Stimulated activated CD8-positive, alpha-beta memory T cell treated with anti-CD3 and anti-CD28 coated beads, Interleukin-12 subunit alpha, Interleukin-12 subunit beta, amount 100 ng/mL, for 24 hours (primary cell): ENCODE measurements around the gene OR52A5.

Experiments used
- DNase-seq: peaks from one replicate; pipeline ENCODE4 v3.0.0-alpha.2; 2020; ENCODE audit errors: extremely low read depth

OR52A5 gene

DNA sequence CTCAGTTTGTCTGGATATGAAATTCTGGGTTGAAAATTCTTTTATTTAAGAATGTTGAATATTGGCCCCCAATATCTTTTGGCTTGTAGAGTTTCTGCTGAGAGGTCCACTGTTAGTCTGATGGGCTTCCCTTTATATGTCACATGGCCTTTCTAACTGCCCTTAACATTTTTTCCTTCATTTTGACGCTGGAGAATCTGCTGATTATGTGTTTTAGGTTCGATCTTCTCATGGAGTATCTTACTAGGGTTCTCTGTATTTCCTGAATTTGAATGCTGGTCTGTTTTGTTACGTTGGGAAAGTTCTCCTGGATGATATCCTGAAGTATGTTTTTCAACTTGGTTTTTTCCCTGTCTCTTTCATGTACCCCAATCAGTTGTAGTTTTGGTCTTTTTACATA, 22.8 kb downstream of the OR52A5 start:
- DNase-seq = no peak

DNA sequence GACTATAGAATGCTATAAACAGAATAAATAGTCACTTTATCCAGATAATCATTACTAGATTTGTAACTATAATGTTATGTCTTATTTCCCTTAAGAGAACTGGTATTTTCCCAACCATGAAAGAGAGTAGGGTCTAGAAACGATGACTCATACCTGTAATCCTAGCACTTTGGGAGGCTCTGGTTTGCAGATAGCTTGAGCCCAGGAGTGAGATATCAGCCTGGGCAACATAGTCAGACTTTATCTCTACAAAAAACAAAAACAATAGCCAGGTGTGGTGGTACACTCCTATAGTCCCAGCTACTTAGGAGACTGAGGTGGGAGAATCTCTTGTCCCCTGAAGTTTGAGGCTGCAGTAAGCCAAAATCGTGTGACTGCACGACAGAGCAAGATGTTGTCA, 30.9 kb downstream of the OR52A5 start:
- DNase-seq = no peak

DNA sequence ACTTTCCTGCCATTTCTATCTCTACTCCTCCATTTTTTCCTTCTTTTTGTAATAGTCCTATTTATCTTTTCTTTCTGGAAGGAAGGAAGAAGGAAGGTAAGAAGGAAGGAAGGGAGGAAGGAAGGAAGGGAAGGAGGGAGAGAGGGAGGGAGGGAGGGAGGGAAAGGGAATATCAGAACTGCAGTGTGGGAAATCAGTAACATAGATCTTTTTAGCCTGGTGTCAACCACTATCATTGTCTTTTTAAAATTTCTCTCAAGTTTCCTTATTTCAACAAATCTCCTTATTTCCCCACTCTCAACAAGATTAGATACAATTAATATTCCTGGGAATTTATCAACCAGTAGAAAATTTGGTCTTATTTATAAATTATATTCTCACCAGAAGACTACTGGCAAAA, 35.1 kb downstream of the OR52A5 start:
- no peak for DNase-seq

DNA sequence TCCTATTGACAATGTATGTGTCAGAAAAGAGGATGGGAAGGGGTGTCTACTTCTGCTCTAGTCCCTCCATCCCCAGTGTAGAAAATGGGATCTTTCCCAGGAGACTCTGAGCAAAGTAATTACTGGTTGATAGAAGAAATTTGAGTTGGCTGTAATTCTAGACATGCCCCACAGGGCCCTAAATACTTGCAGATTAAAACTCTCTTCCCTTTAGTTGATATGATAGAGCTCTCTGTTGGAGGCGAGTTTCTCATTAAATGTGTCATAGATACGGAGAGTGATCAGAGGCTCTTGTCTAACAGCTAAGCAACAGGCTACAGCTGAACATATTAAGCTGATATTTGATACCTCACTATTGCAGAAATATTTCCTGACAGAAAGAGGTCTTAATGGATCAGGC, 35.9 kb downstream of the OR52A5 start:
- DNase-seq = no peak

DNA sequence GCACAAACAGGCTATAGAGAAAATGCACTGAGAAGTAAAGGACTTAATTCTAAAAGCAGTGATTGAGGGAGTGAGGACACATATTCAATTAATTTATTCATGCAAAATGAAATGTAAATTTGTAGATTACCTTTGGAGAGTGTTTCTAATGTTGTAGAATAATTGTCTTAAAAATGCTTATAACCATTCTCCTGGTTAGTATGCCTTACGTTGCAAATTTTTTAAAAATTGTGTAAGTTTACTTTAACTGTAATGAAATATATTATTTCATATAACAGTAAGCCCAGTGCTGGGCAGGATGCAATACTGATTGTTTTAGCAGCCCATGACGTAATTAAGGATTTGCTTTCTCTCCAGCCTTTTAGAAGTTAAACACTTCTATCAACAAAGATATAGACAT, 42.1 kb downstream of the OR52A5 start:
- DNase-seq = no peak

DNA sequence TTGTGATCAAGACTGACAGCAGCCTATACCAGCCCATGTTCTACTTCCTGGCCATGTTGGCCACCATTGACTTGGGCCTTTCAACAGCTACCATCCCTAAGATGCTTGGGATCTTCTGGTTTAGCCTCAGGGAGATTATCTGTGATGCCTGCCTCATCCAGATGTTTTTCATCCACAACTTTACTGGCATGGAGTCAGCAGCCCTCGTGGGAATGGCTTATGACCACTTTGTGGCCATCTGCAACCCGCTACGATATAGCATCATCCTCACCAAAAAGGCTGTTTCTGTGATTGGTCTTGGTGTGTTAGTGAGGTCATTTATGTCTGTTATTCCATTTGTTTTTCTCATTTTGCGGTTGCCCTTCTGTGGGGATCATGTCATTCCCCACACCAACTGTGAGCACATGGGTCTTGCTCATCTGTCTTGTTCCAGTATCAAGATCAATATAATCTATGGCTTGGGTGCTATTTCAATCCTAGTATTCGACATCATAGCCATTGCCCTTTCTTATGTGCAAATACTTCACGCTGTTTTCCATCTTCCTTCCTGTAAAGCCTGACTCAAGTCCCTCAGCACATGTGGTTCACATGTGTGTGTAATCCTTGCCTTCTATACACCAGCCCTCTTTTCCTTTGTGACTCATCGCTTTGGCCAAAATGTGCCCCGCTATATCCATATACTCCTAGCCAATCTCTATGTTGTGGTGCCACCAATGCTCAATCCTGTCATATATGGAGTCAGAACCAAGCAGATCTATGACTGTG, 45.2 kb downstream of the OR52A5 start:
- DNase-seq = no peak

DNA sequence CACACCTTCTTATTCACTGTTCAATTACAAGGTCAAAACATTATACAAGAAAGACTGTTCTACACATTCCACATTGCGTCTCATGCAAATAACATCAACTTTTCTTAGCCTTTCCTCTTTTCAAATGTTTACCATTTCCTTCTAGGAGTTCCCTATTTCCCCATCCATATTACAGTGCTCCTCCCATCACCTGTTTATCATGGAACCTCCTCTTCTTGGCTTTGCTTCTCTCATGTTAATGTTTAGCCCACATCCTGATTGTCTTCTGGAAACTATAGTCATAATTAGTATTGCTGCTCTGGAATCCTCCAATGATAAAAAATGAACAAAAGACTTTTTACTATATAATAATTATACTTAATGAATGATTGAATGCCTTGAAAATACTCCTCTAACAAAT, 47.5 kb downstream of the OR52A5 start:
- no peak for DNase-seq

DNA sequence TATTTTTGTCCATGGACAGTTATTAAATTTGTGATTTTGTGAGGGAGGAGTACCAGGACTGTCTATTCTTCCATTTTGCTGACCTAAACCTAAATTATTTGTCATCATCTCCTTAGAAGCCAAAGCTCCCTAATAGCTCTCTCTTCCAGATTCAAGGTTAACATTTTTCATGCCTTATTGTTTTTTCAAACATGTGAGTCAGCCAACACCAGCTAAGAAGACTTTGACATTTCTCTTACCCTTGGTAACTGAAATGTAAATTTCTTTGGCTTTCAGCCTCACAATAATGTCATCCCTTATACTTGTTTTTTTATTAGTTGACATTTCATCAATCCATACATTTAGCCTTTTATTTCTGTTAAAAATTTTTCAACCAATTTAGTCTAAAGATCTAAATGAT, 49.6 kb downstream of the OR52A5 start:
- no peak for DNase-seq

DNA sequence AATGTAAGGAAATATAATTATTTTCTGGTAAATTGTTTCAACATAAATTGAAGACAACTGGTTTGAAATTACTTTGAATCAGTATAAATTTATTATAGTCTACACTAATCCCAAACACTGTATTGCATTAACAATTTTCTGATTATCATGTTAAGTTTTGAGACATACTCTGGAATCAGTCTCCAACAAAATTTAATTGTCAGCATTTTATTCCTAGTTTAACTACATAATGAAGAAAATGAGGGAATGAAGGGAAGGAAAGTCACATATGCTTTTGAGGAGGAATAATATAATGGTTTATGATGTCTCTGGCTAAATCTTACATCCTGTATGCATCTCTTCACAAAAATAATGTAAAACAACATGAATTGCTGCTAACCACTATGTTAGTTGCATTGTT, 54.6 kb downstream of the OR52A5 start:
- no peak for DNase-seq

DNA sequence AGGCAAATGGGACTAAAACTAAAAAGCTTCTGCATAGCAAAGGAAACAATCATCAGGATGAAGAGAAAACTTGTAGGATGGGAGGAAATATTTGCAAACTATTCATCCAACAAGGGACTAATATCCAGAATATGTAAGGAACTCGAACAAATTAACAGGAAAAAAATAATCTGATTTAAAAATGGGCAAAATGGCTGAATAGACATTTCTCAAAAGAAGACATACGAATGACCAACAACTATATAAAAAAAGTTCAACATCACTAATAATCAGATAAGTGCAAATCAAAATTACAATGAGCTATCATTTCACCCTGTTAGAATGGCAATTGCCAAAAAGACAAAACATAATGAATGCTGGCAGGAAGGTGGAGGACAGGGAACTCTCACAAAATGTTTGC, 56.8 kb downstream of the OR52A5 start:
- DNase-seq = no peak
